ES-I3 (cell line): ENCODE measurements around the gene SUPT4H1.

ENCODE experiments used
- H3K36me3 ChIP-seq: 2 replicates; pipeline ENCODE4 v1.6.1; 2013; ENCODE audit warnings: mild to moderate bottlenecking, low read length, control low read depth, moderate library complexity; ENCODE audit not compliant: insufficient read depth
- H3K4me1 ChIP-seq: 2 replicates; pipeline ENCODE4 v1.6.1; 2013; ENCODE audit warnings: mild to moderate bottlenecking, control low read depth, low read length; ENCODE audit not compliant: insufficient read depth
- H3K9ac ChIP-seq: 2 replicates; pipeline ENCODE4 v1.6.1; 2013; ENCODE audit warnings: low read depth, mild to moderate bottlenecking, low read length, moderate library complexity
- H3K9me3 ChIP-seq: 2 replicates; pipeline ENCODE4 v1.6.1; 2013; ENCODE audit warnings: mild to moderate bottlenecking, low read length, moderate library complexity; ENCODE audit not compliant: control insufficient read depth, insufficient read depth

Gene SUPT4H1

DNA sequence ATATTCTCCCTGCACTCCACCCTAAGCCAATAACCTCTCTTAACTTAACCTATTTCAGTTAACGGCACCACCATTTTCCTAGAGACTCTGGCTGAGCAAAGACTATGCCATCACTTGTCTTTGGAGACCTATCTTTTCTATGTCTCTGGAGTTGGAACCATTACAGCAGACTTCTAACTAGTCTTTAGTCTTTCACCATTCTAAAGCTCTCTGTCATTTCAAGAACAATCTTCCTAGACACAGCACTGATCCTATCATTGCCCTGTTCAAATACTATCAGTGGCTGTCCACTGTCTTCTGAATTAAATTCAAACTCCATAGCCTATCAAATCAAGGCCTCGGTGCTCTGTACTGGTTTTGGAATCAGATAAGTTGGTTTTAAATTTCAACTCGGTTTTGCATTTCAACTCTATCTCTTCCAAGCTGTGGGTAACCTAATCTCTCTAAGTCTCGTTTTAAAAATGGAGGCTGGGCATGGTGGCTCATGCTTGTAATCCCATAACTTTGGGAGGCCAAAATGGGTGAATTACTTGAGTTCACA, 33.4 kb upstream of the SUPT4H1 start:
- Histone ChIP-seq H3K4me1 (peaks cover 33% of the 10 kb centered on the region), H3K9me3 (no peaks in the 10 kb centered on the region), H3K36me3 (no peaks in the 10 kb centered on the region), H3K9ac (no peak overlapping the region)

DNA sequence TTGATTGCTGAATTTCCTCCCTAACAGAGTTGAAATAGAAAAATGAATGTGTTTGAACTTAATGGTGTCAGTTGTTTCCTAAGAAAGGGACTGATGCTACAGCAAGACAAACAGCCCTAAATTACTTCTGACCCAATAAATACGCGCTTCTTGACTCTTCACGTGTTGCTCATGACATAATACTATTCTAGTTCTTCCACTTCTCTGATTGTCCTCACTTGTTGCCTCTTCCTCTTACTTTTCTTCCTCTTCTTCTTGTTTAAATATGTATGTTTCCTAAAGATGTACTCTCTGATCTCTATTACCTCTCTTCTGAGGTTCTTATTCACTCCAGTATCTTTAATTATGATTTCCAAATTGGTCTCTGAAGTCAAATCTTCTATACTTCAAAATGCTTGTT, 32.9 kb upstream of the SUPT4H1 start:
- H3K9ac ChIP-seq: no peak overlapping the region
- H3K36me3 ChIP-seq: no peaks in the 10 kb centered on the region
- no peaks in the 10 kb centered on the region for H3K9me3 ChIP-seq
- peaks cover 34% of the 10 kb centered on the region for H3K4me1 ChIP-seq

DNA sequence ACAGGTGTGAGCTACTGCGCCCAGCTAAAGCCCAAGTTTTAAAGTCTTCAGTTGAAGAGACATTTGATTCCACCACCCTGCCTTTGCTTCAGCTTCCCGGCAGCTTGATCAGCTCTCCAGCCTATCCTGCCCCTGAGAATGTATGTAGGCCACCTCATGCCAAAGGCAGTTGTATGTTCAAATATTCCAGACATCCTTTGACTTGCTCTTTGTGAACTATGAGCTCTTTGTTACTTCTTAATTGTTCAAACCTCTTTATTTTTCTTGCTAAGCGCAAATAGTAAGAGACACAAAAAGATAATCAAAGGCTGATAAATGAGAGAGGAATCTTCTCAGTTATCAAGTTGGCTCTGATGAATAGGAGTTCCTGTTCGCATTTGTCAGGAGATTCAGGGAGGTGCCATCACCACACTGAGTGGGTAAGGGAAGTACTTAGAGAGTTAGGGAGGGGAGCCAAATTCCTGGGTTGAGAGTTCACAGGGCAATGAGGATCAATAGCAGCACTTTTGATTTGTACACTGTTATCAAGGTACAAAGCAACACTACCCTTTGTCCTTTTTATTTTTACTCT, 32.0 kb upstream of the SUPT4H1 start:
- Histone ChIP-seq H3K9ac (no peak overlapping the region), H3K4me1 (peaks cover 34% of the 10 kb centered on the region)

DNA sequence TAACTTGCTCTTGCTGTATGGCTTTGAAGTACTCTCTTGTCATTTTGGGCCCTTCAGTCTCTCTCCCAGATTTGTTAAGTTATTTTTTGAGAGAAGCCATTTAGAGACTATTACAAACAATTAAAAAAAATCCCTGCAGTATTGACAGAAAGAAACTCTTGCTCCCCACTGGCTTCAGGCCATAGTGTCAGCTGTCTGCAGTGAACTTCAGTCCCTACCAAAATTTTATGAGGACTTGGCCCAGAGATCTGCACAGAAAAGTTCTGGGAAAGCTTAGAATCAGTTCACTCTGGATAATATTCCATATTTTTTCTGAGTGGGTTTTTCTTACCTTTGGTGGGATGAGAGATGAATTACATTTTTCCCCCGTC, 30.9 kb upstream of the SUPT4H1 start:
- Histone ChIP-seq H3K36me3 (no peaks in the 10 kb centered on the region), H3K4me1 (peaks cover 24% of the 10 kb centered on the region), H3K9me3 (no peaks in the 10 kb centered on the region), H3K9ac (no peak overlapping the region)

More for the DNA sequence above, 32.0 kb upstream of the SUPT4H1 start:
- no peaks in the 10 kb centered on the region for H3K9me3 ChIP-seq
- no peaks in the 10 kb centered on the region for H3K36me3 ChIP-seq

DNA sequence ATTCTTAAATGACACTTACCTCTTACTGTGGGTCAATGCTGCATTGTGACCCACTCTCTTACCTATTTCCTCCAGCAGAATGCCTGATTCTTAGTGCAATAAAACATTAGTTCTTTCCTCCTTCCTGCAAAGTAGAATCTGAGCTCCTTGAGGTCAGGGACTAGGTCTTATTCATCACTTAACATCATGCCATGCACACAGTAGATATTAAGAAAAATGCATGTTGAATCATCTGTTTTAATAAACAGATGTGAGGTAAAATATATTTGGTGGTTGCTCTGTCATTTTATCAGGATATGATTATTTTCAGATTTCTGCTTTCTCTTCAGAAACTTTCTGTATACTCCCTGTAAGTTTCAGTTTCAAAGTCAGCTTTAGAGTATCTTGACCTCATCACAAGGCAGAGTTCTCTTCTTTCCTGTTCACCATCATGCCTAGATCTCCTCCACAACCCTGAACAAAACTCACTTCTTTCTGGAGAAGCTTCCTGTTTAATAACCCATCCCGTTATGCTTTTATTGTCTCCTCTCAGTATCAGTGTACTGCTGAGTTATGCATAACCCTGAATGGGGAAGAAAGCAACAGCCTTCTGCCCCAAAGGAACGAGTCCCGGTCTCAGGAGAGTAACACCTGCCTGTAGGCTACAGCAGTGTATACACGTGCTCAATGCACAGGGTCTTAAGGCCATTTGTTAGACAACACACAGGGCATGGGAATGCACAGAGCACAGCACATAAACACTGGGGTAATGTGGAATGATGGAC, 30.3 kb upstream of the SUPT4H1 start:
- H3K4me1 ChIP-seq: peaks cover 27% of the 10 kb centered on the region
- no peaks in the 10 kb centered on the region for H3K9me3 ChIP-seq
- no peak overlapping the region for H3K9ac ChIP-seq
- no peaks in the 10 kb centered on the region for H3K36me3 ChIP-seq

DNA sequence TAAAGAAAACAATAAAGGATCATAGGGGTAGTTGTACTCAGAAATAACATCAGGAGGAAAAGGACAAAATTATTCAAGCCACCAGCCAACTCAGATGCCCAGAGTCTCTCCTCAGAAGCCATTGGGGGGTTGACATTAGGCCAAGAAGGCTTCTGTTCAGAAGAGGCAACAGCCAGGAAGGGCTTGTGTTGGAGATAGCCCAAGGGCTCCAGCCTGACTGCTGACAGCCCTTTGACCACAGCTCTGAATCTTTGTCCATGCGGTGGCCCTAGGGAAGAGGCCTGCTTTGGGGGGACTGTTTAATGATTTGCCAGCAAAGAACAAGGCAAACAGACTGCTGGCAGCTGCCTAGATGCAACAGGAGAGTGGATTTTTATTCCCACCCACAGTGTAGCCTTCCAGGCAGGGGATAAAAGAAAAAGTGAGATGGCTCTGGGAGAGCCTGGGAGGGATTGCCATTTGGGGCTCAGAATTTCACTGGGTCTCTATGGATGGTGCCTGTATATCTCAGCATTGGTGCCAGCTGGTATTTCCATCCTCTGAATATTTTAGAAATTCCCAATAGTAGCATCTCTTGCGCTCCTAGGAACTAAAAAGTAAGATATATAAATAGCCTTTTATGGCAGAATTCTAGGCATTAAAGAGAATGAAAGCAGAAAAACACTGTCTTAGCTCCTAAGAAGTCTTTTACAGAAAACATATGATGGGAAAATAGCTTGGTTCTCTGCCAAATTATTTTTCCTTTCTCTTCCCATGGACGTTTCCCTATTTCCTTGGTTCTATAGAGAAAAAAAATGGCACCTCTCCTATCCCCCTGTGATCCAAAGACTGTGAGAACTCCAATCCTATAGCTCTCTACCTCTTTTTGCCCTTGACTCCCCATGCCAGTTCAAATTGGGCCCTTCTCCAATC, 29.4 kb upstream of the SUPT4H1 start:
- H3K4me1 ChIP-seq: peaks cover 36% of the 10 kb centered on the region

DNA sequence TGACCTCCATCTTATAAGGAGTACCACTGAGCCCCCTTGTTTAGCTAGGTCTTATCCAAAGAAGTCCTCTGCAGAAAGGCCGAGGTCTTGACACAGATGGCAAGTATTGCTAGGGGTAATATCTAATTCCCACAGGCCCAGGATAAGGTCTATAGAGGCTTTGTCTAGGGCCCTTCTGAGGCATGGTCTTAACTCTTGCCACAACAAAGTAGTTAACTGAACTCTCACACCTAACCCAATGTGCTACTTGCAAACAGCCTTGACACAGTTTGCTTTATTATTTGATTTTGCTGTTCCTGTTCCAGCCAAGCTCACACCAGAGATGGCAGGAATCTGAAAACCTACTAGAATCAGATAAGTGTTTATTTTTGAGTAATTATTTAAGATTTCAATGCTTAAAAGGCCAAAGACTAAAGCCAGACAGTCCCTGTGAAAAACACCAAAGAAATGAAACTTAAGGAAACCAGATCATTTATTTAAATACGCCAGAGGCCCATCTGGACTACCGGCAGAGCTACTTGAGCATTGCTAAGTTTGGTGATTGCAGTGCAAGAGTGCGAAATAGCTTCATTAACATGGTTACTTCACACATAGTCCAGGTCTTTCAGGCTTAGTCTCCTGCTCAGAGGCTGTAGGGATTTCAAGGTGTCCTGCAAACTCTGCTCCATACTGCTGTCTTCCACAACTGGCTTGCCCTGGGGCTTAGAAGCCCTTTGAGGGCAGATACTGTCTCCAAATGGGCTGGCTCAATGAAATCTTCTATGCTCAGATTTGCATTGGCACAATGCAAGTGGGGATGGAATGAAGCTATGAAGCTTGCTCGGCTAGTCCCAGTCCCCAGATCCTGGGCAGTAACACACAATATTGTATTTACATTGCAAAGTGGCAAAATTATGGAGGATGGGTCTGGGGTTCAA, 28.5 kb upstream of the SUPT4H1 start:
- Histone ChIP-seq H3K9me3 (no peaks in the 10 kb centered on the region), H3K9ac (no peak overlapping the region), H3K36me3 (no peaks in the 10 kb centered on the region), H3K4me1 (peaks cover 44% of the 10 kb centered on the region)

More for the DNA sequence above, 29.4 kb upstream of the SUPT4H1 start:
- no peaks in the 10 kb centered on the region for H3K9me3 ChIP-seq
- no peaks in the 10 kb centered on the region for H3K36me3 ChIP-seq
- no peak overlapping the region for H3K9ac ChIP-seq

DNA sequence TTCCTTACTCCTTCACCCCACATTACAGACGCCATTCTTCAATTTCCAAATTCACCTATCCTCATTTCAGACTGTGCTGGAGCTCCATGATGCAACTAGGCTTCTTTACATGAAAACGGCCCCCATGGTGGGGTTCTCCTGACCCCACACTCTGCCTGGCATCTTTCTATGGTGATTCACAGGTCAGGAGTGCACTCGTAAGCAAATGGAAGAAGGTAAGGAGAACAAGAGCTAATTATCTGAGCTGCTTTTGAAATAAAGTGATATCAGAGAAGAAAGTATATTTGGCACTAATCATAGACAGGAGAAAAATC, 27.5 kb upstream of the SUPT4H1 start:
- peaks cover 46% of the 10 kb centered on the region for H3K4me1 ChIP-seq
- no peaks in the 10 kb centered on the region for H3K36me3 ChIP-seq
- H3K9ac ChIP-seq: no peak overlapping the region
- no peaks in the 10 kb centered on the region for H3K9me3 ChIP-seq

DNA sequence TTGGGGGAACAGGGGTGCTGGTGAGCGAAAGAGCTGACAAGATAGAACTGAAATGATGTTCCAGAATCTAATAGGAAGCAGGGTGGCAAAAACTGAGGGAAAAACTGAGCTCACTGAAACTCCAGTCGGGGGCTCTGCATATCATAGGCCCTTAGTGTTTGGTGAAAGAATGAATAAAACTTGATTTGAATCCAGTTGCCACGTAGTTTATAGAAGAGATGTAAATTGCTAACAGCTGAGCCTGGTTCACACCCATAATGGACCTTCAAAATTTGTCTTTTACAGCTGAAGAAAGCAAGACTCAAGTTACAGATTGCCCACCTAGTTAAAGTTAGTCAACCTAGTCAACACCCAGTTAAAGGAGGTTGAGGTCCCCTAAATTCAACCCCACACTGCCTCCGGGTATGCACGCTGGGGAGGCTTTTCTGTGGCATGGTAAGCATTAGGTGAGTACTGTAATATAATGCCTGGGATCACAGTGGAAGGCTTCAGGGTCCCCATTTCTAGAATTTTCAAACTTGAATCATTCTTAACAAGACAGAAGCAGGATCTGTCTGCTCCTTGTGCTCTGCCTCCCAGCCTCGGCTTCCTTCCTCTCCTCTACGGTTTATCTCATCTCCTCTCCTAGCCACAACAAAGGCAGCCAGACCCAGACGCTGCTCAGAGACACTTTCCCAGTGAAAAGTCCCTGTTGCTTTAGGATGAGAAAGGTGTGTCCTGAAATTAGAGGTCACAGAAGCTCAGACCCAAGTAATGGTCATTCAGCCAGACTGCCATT, 26.9 kb upstream of the SUPT4H1 start:
- no peak overlapping the region for H3K9ac ChIP-seq
- H3K36me3 ChIP-seq: no peaks in the 10 kb centered on the region
- H3K9me3 ChIP-seq: no peaks in the 10 kb centered on the region
- peaks cover 41% of the 10 kb centered on the region for H3K4me1 ChIP-seq

DNA sequence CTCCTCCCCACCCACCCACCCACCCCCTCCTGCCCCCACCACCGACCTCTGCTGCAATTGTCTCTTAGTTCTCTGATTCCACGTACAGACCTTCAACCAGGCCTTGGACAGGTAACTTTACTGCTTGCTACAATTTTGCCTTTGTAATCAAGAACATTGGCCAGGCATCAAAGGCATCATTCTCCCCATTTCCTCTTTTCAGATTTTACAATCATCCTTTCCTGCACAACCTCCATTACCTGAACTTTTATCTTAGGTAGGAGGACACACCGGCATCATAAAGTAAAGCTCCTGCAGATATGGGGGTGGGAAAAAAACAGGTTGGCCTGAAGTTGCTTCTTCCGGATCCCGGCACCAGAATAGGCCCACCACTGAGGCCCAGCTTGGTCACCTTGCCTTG, 25.7 kb upstream of the SUPT4H1 start:
- H3K9me3 ChIP-seq: no peaks in the 10 kb centered on the region
- H3K9ac ChIP-seq: no peak overlapping the region
- no peaks in the 10 kb centered on the region for H3K36me3 ChIP-seq
- peaks cover 39% of the 10 kb centered on the region for H3K4me1 ChIP-seq

DNA sequence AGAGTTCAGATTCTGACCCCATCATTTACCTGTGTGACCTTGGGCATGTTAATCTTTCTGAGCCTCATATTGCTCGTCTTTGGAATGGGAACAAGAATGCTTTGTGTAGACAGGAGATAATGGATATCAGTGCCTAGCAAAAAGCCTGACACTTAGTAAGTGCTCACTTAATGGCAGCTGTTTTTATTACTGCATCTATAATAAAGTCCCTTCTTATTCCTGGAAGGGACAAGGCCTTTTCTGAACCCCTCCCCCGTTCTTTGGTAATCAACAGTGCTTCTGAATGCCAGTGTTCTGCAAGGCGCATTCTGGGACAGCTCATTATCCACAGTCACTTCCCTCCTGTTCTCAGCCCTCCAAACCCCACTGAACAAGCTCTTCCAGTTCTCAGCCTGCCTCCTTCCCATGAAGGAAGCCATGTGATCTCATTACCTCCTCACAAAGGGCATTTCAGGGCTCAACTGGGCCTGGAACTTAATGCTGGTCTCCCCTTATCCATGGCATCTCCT, 25.1 kb upstream of the SUPT4H1 start:
- H3K9ac ChIP-seq: no peak overlapping the region
- peaks cover 39% of the 10 kb centered on the region for H3K4me1 ChIP-seq
- no peaks in the 10 kb centered on the region for H3K36me3 ChIP-seq

DNA sequence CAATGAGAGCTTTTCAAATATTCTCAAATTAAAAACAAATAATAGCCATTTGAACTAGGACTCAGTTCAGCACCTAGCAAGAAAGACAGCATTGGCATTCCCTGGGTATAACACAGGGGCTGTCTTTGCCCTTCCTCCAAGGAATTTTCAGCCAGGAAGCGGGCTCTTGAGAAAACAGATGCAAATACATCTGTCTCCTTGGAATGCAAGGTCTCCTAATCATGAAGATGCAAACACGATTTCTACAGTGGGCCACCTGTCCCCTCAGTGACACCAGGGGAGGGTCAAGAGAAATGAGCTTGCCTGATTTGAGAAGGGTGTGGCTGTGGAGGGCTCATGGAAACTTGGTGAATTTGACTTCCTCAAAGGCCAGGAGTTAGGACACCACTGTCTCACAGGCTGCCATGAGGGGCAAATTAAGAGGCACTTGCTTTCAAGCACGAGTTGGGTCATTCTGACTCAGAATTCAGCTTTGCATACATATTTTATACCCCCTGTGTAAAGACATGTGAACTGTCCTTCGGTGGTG, 24.5 kb upstream of the SUPT4H1 start:
- no peak overlapping the region for H3K9ac ChIP-seq
- peaks cover 39% of the 10 kb centered on the region for H3K4me1 ChIP-seq
- no peaks in the 10 kb centered on the region for H3K36me3 ChIP-seq
- no peaks in the 10 kb centered on the region for H3K9me3 ChIP-seq

More for the DNA sequence above, 25.1 kb upstream of the SUPT4H1 start:
- H3K9me3 ChIP-seq: no peaks in the 10 kb centered on the region

DNA sequence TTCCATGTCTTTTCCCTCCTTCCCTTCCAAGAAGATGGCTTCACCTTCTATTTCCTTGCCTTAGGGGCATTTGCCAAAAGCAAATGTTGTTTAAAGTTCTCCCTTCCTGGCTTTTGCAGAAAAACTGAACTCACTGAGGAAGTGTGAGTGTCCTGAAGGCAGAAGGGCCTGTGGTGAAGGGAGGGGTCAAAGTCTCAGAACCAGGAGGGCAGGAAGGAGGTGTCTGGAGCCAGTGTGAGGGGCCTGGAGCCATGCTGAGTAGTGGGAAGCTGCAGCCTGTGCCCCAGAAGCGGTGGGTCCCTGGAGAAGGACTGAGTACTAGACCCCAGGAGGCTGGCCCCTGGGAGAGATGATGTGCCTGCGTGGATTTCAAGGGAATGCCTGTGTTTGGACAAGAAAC, 23.8 kb upstream of the SUPT4H1 start:
- Histone ChIP-seq H3K9ac (no peak overlapping the region), H3K36me3 (no peaks in the 10 kb centered on the region), H3K9me3 (no peaks in the 10 kb centered on the region)

More for the DNA sequence above, 23.8 kb upstream of the SUPT4H1 start:
- H3K4me1 ChIP-seq: peaks cover 39% of the 10 kb centered on the region
